Mononuclear cell (primary cell): ENCODE measurements around the gene ST6GALNAC3. TPM values are rescaled to one million over a fixed set of nuclear protein-coding genes. Genes with fewer than 3 reads are reported as not detected.

Experiments
- H3K27me3 ChIP-seq: 2 replicates; pipeline ENCODE4 v1.6.0; 2011; ENCODE audit warnings: low read length, control low read depth; ENCODE audit not compliant: insufficient read depth
- H3K4me1 ChIP-seq: 2 replicates; pipeline ENCODE4 v1.5.1; 2011; ENCODE audit warnings: mild to moderate bottlenecking, low read length, control low read depth; ENCODE audit not compliant: insufficient read depth
- H3K4me3 ChIP-seq: 2 replicates; pipeline ENCODE4 v1.5.1; 2011; ENCODE audit warnings: mild to moderate bottlenecking, low read length, moderate library complexity
- H3K9me3 ChIP-seq: 2 replicates; pipeline ENCODE4 v1.5.1; 2011; ENCODE audit warnings: low read depth, mild to moderate bottlenecking, control low read depth, low read length
- total RNA-seq: library from RNA; depleted of rRNA; stranded (reverse); fragments of >200 nt; gene quantifications from one replicate; pipeline ENCODE4 v1.2.3, GENCODE V29; 2012

The ST6GALNAC3 gene
- total RNA-seq, 1 donor: 3.5 TPM

GRCh38 chr1:76679534-76680152, 605.1 kb downstream of the ST6GALNAC3 start:
- Histone ChIP-seq H3K27me3 (no peaks in the 10 kb centered on the region), H3K9me3 (no peaks in the 10 kb centered on the region), H3K4me3 (no peak overlapping the region), H3K4me1 (no peaks in the 10 kb centered on the region)

- no peak overlapping the region for H3K4me3 ChIP-seq
- no peaks in the 10 kb centered on the region for H3K27me3 ChIP-seq
- H3K9me3 ChIP-seq: no peaks in the 10 kb centered on the region
- H3K4me1 ChIP-seq: no peaks in the 10 kb centered on the region
Observed at GRCh38 chr1:76680651-76681050, 606.1 kb downstream of the ST6GALNAC3 start.

GRCh38 chr1:76682138-76682537, 607.6 kb downstream of the ST6GALNAC3 start:
- Histone ChIP-seq H3K4me1 (no peaks in the 10 kb centered on the region), H3K9me3 (no peaks in the 10 kb centered on the region), H3K27me3 (no peaks in the 10 kb centered on the region), H3K4me3 (no peak overlapping the region)

Other genes starting within 250 kb of the ST6GALNAC3 start
- not detected for gene ASB17, start 142.3 kb upstream of the ST6GALNAC3 start, total RNA-seq